H9 (cell line): ENCODE results near the gene MORN5. TPM values are rescaled to one million over a fixed set of nuclear protein-coding genes. Genes with fewer than 3 reads are reported as not detected.

ENCODE experiments used
- DNase-seq: peaks from one replicate; pipeline ENCODE4 v3.0.0-alpha.2; 2017
- H2AFZ ChIP-seq: one replicate; pipeline ENCODE4 v1.6.1; 2013; ENCODE audit warnings: mild to moderate bottlenecking, low read length, control low read depth, moderate library complexity
- H2AK5ac ChIP-seq: 2 replicates; pipeline ENCODE4 v1.6.1; 2013; ENCODE audit warnings: low read length, control low read depth, mixed read lengths; ENCODE audit not compliant: insufficient read length
- H2BK120ac ChIP-seq: one replicate; pipeline ENCODE4 v1.6.1; 2013; ENCODE audit warnings: low read depth, mild to moderate bottlenecking, low read length, control low read depth, inconsistent platforms; ENCODE audit not compliant: poor library complexity, severe bottlenecking
- H2BK12ac ChIP-seq: 2 replicates; pipeline ENCODE4 v1.6.1; 2013; ENCODE audit warnings: low read length, control low read depth, mixed read lengths, low read depth; ENCODE audit not compliant: insufficient read length
- H2BK15ac ChIP-seq: 2 replicates; pipeline ENCODE4 v1.6.1; 2013; ENCODE audit warnings: low read depth, low read length, control low read depth
- H2BK20ac ChIP-seq: one replicate; pipeline ENCODE4 v1.6.1; 2013; ENCODE audit warnings: low read depth, mild to moderate bottlenecking, low read length, control low read depth, inconsistent platforms; ENCODE audit not compliant: poor library complexity, severe bottlenecking
- H2BK5ac ChIP-seq: 2 replicates; pipeline ENCODE4 v1.6.1; 2013; ENCODE audit warnings: low read length, control low read depth, mixed read lengths; ENCODE audit not compliant: insufficient read length
- H3K14ac ChIP-seq: 2 replicates; pipeline ENCODE4 v1.6.1; 2013; ENCODE audit warnings: low read length, control low read depth; ENCODE audit not compliant: insufficient read depth
- H3K18ac ChIP-seq: 2 replicates; pipeline ENCODE4 v1.6.1; 2013; ENCODE audit warnings: low read depth, mild to moderate bottlenecking, mixed read lengths, low read length, control low read depth; ENCODE audit not compliant: insufficient read length
- H3K23ac ChIP-seq: 2 replicates; pipeline ENCODE4 v1.6.1; 2013; ENCODE audit warnings: low read length, control low read depth, mixed read lengths, low read depth; ENCODE audit not compliant: insufficient read length
- H3K23me2 ChIP-seq: 2 replicates; pipeline ENCODE4 v1.6.1; 2013; ENCODE audit warnings: low read depth, mild to moderate bottlenecking, mixed read lengths, low read length, control low read depth; ENCODE audit not compliant: insufficient read length, poor library complexity, severe bottlenecking
- H3K27ac ChIP-seq: 2 replicates; pipeline ENCODE4 v1.5.1; 2013; ENCODE audit warnings: low read length, control low read depth, mixed read lengths, low read depth; ENCODE audit not compliant: insufficient read length
- H3K27me3 ChIP-seq: 2 replicates; pipeline ENCODE4 v1.6.1; 2013; ENCODE audit warnings: low read length, control low read depth, inconsistent platforms; ENCODE audit not compliant: insufficient read depth
- H3K4ac ChIP-seq: 2 replicates; pipeline ENCODE4 v1.6.1; 2013; ENCODE audit warnings: low read depth, mild to moderate bottlenecking, control low read depth, inconsistent platforms, low read length, moderate library complexity
- H3K4me1 ChIP-seq: 2 replicates; pipeline ENCODE4 v1.6.1; 2013; ENCODE audit warnings: low read length, control low read depth, inconsistent platforms; ENCODE audit not compliant: insufficient read depth
- H3K4me2 ChIP-seq: 2 replicates; pipeline ENCODE4 v1.6.1; 2013; ENCODE audit warnings: low read length, control low read depth, mixed read lengths; ENCODE audit not compliant: insufficient read length, insufficient read depth
- H3K56ac ChIP-seq: 2 replicates; pipeline ENCODE4 v1.6.1; 2013; ENCODE audit warnings: low read depth, mild to moderate bottlenecking, mixed read lengths, low read length, control low read depth; ENCODE audit not compliant: insufficient read length
- H3K79me1 ChIP-seq: 2 replicates; pipeline ENCODE4 v1.6.1; 2013; ENCODE audit warnings: low read depth, mild to moderate bottlenecking, moderate library complexity, low read length, control low read depth, inconsistent platforms; ENCODE audit not compliant: insufficient read depth, poor library complexity, severe bottlenecking
- H3K79me2 ChIP-seq: 2 replicates; pipeline ENCODE4 v1.6.1; 2013; ENCODE audit warnings: low read length, control low read depth, inconsistent platforms; ENCODE audit not compliant: insufficient read depth
- H3K9ac ChIP-seq: 2 replicates; pipeline ENCODE4 v1.6.1; 2013; ENCODE audit warnings: low read length, control low read depth, mixed read lengths; ENCODE audit not compliant: insufficient read length; ENCODE audit errors: extremely low read depth
- H3K9me3 ChIP-seq: one replicate; pipeline ENCODE4 v1.6.1; 2013; ENCODE audit warnings: low read depth, low read length, inconsistent platforms; ENCODE audit not compliant: control insufficient read depth
- H3T11ph ChIP-seq: one replicate; pipeline ENCODE4 v1.6.1; 2013; ENCODE audit warnings: mild to moderate bottlenecking, low read length, control low read depth, inconsistent platforms
- H4K20me1 ChIP-seq: one replicate; pipeline ENCODE4 v1.6.1; 2013; ENCODE audit not compliant: control insufficient read depth, insufficient read length, insufficient read depth
- H4K5ac ChIP-seq: 2 replicates; pipeline ENCODE4 v1.6.1; 2013; ENCODE audit warnings: low read depth, mild to moderate bottlenecking, mixed read lengths, low read length, control low read depth; ENCODE audit not compliant: insufficient read length
- H4K8ac ChIP-seq: replicated peaks from 2 replicates; pipeline ENCODE4 v1.6.1; 2013; ENCODE audit warnings: low read length, control low read depth, mixed read lengths, low read depth; ENCODE audit not compliant: insufficient read length
- H4K91ac ChIP-seq: 2 replicates; pipeline ENCODE4 v1.6.1; 2013; ENCODE audit warnings: low read depth, mild to moderate bottlenecking, moderate library complexity, mixed read lengths, low read length, control low read depth; ENCODE audit not compliant: insufficient read length
- H3K27ac Mint-ChIP-seq, 3 experiments: 2 replicates in 2 of 3; 3 replicates in 1 of 3; pipeline ENCODE4 v1.8.0; 2020 to 2021; ENCODE audit warnings: mixed read lengths in 3 of 3, mild to moderate bottlenecking in 1 of 3, moderate library complexity in 1 of 3
- H3K27me3 Mint-ChIP-seq: 2 replicates; pipeline ENCODE4 v1.8.0; 2021; ENCODE audit warnings: low read depth, mild to moderate bottlenecking, moderate library complexity, mixed read lengths
- H3K36me3 Mint-ChIP-seq, 3 experiments: 2 replicates in 2 of 3; 3 replicates in 1 of 3; pipeline ENCODE4 v1.8.0; 2020 to 2021; ENCODE audit warnings: low read depth in 3 of 3, mixed read lengths in 3 of 3; ENCODE audit not compliant: insufficient read depth in 1 of 3
- H3K4me1 Mint-ChIP-seq, 2 experiments: 2 replicates each; pipeline ENCODE4 v1.8.0; 2020; ENCODE audit warnings: mixed read lengths in 2 of 2
- H3K4me3 Mint-ChIP-seq, 2 experiments: 2 replicates in 1 of 2; 3 replicates in 1 of 2; pipeline ENCODE4 v1.8.0; 2020 to 2021; ENCODE audit warnings: mild to moderate bottlenecking in 2 of 2, mixed read lengths in 2 of 2, moderate library complexity in 1 of 2
- H3K9me3 Mint-ChIP-seq, 2 experiments: 2 replicates in 1 of 2; 3 replicates in 1 of 2; pipeline ENCODE4 v1.8.0; 2020; ENCODE audit warnings: mild to moderate bottlenecking in 2 of 2, mixed read lengths in 2 of 2, moderate library complexity in 1 of 2
- WGBS: extraction: QIAGEN DNeasy Blood & Tissue Kit; methylation state at CpG from one replicate; pipeline ENCODE4 v1.1.7; 2013; ENCODE audit warnings: missing lambda C conversion rate, low lambda C conversion rate, mixed read lengths; ENCODE audit not compliant: insufficient read length; ENCODE audit errors: extremely low coverage; 5-methylcytosine and 5-hydroxymethylcytosine counted together
- total RNA-seq: library from RNA; stranded (reverse); gene quantifications from 2 replicates; pipeline ENCODE4 v1.2.1, GENCODE V29; 2021
- TF ChIP-seq, protein P1 (sequence below): fragments of 200-600 bp; sonication (generic); conservative IDR thresholded peaks from 3 replicates; pipeline ENCODE4 v1.8.0; 2021; ENCODE audit warnings: antibody characterized with exemption, mild to moderate bottlenecking

Gene MORN5
- total RNA-seq, 1 experiment from 2014 or later = not detected

DNA sequence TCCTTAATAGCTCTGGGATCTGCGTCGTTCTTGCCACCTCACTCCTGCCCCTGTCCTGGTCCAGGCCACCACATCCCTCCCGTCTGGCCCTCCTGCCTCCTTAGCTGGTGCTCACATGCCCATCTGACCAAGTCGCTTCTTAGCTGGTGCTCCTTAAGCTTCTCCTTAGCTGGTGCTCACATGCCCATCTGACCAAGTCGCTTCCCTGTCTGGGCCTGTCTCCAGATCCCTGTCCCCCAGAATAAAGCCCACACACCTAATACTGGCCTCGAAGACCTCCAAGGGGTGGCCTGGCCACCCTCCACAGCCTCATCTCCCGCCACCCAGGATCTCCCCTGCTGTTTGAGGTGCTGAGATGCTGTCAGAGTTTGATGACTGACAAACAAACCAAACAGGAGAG lies 35.2 kb upstream of the MORN5 start:
- H4K8ac ChIP-seq = no peak overlapping the region
- Mint-ChIP-seq H3K9me3 (no peaks in the 10 kb centered on the region), H3K27ac (no peak overlapping the region), H3K4me1 (peaks cover 21 to 22% of the 10 kb centered on the region in 2 experiments), H3K36me3 (no peaks in the 10 kb centered on the region), H3K27me3 (peaks cover 37% of the 10 kb centered on the region), H3K4me3 (no peak overlapping the region)
- H2BK15ac ChIP-seq = no peak overlapping the region
- no peak overlapping the region for H3K4ac ChIP-seq
- H4K5ac ChIP-seq = no peak overlapping the region
- no peaks in the 10 kb centered on the region for H3K4me1 ChIP-seq
- no peak overlapping the region for H2BK5ac ChIP-seq
- WGBS = no CpG with 5 or more reads among the region's 7 CpGs
- no peak overlapping the region for H3K18ac ChIP-seq
- H3K79me1 ChIP-seq = no peaks in the 10 kb centered on the region
- no peaks in the 10 kb centered on the region for H3K79me2 ChIP-seq
- H4K91ac ChIP-seq = no peak overlapping the region
- no peak overlapping the region for H3K4me2 ChIP-seq
- no peak overlapping the region for H2BK120ac ChIP-seq
- no peaks in the 10 kb centered on the region for H3K9me3 ChIP-seq
- H3K27me3 ChIP-seq = peaks cover 3% of the 10 kb centered on the region; the same call in 1 of the 2 replicates
- no peak overlapping the region for H3K14ac ChIP-seq
- H3K23ac ChIP-seq = no peak overlapping the region
- peaks cover 9% of the 10 kb centered on the region for H3K23me2 ChIP-seq
- no peak overlapping the region for H2AFZ ChIP-seq
- no peak overlapping the region for H2AK5ac ChIP-seq
- TF ChIP-seq, protein P1, sequence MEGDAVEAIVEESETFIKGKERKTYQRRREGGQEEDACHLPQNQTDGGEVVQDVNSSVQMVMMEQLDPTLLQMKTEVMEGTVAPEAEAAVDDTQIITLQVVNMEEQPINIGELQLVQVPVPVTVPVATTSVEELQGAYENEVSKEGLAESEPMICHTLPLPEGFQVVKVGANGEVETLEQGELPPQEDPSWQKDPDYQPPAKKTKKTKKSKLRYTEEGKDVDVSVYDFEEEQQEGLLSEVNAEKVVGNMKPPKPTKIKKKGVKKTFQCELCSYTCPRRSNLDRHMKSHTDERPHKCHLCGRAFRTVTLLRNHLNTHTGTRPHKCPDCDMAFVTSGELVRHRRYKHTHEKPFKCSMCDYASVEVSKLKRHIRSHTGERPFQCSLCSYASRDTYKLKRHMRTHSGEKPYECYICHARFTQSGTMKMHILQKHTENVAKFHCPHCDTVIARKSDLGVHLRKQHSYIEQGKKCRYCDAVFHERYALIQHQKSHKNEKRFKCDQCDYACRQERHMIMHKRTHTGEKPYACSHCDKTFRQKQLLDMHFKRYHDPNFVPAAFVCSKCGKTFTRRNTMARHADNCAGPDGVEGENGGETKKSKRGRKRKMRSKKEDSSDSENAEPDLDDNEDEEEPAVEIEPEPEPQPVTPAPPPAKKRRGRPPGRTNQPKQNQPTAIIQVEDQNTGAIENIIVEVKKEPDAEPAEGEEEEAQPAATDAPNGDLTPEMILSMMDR = no peak
- H3K56ac ChIP-seq = no peak overlapping the region
- no peak overlapping the region for H3K9ac ChIP-seq
- no peaks in the 10 kb centered on the region for H4K20me1 ChIP-seq
- no peak overlapping the region for H2BK12ac ChIP-seq
- DNase-seq = no peak
- no peak overlapping the region for H3K27ac ChIP-seq
- no peak overlapping the region for H3T11ph ChIP-seq
- H2BK20ac ChIP-seq = no peak overlapping the region
